ENCODE measurements around the gene PRKAB2.

Gene PRKAB2, protein sequence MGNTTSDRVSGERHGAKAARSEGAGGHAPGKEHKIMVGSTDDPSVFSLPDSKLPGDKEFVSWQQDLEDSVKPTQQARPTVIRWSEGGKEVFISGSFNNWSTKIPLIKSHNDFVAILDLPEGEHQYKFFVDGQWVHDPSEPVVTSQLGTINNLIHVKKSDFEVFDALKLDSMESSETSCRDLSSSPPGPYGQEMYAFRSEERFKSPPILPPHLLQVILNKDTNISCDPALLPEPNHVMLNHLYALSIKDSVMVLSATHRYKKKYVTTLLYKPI

DNA sequence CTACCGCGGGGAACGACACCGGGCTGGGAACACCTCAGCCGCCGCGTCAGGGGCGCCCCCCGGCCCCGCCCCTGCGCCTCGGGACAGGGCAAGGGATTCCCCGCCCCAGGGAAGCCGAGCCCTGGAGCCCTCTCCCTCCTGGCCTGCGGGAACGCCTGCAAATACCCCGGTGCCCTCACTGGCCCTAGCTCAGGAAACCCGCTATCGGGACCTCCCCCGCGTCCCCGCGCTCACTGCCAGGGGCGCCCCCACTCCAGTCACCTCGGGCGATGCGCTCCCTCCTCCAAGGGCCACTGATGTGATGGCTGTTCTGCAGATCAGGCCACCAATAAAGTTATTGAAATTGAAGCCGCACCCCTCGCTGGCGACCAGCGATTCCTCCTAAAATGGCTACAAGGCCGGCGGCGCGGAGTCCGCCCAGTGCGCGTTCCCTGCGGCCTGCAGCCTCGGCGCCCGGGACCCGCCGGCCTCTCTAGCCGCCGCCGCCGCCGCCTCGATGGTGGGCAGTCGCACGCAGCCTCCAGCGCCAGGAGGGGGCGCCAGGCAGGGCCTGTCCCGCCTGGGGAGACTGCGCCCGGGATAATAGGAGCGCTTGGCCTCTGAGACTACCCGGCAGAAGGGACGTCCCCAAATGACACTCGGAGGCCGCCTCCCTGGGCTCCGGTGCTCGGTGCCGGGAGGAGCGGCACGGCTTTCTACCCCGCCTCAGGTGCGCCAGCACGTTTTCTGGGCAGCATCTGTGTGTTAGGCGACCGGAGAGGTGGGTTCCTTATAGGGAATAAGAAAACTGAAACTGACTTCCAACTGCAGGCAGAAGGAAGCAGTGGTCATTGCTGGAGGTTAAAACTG is at the start of gene PRKAB2:
TSS of gene PRKAB2 (minus strand) at position 303 of the 849 bp plus-strand sequence. CDS start 326 bp downstream, outside the sequence.
- in situ Hi-C loops (cut with MboI; ENCODE audit: low sequenced_read_pairs, unreplicated experiment) = loop anchor here (10.0 kb wide), 1 partner anchor 52 kb away; the partner anchor contains the start of gene FMO5
- DNase-seq (ENCODE audit: low spot score) = peak; percentile 95
- TF ChIP-seq, protein P1, sequence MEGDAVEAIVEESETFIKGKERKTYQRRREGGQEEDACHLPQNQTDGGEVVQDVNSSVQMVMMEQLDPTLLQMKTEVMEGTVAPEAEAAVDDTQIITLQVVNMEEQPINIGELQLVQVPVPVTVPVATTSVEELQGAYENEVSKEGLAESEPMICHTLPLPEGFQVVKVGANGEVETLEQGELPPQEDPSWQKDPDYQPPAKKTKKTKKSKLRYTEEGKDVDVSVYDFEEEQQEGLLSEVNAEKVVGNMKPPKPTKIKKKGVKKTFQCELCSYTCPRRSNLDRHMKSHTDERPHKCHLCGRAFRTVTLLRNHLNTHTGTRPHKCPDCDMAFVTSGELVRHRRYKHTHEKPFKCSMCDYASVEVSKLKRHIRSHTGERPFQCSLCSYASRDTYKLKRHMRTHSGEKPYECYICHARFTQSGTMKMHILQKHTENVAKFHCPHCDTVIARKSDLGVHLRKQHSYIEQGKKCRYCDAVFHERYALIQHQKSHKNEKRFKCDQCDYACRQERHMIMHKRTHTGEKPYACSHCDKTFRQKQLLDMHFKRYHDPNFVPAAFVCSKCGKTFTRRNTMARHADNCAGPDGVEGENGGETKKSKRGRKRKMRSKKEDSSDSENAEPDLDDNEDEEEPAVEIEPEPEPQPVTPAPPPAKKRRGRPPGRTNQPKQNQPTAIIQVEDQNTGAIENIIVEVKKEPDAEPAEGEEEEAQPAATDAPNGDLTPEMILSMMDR (IDR thresholded peaks at IDR 0.05; ENCODE audit: borderline replicate concordance, control extremely low read depth, extremely low read depth, insufficient read depth, missing control alignments) = peak; percentile 99

DNA sequence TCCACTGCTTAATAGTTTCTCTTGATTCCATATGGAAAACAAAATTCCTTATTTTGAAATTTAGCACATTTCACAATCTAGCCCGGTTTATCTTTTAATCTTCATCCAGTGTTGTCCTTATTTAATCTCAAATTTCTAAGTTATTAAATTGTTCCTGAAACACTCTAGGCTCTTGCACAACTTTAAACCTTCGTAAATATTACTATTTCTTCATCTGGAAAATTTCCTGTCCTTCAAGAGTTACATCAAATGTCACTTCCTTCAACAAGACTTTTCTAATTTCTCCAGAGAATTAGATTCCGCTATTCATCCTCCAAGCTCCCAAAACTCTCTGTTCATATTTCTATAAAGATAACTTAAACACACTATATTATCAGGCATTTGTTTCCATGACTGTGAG is 46.3 kb upstream of the PRKAB2 start:
- TF ChIP-seq, protein P1 (IDR thresholded peaks at IDR 0.05; ENCODE audit: borderline replicate concordance, control extremely low read depth, extremely low read depth, insufficient read depth, missing control alignments) = no peak
- DNase-seq (ENCODE audit: low spot score) = no peak
- in situ Hi-C loops (cut with MboI; ENCODE audit: low sequenced_read_pairs, unreplicated experiment) = no loop called here

DNA sequence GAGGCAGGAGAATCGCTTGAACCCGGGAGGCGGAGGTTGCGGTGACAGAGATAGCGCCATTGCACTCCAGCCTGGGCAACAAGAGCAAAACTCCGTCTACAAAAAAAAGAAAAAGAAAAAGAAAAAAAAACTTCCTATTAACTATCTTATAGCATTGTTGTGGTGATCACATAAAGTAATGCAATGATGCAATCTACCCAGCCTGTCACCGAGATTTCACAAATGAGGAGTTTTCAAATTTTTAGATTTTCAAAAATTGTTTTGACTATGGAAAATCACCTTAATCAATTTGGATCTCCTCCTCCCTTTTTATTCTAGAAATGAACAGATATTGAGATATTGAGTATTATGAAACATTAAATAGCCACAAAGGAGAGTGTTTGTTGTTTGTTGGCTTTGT is 44.9 kb upstream of the PRKAB2 start:
- in situ Hi-C loops (cut with MboI; ENCODE audit: low sequenced_read_pairs, unreplicated experiment) = no loop called here
- no peak for DNase-seq (ENCODE audit: low spot score)
- TF ChIP-seq, protein P1 (IDR thresholded peaks at IDR 0.05; ENCODE audit: borderline replicate concordance, control extremely low read depth, extremely low read depth, insufficient read depth, missing control alignments) = no peak

DNA sequence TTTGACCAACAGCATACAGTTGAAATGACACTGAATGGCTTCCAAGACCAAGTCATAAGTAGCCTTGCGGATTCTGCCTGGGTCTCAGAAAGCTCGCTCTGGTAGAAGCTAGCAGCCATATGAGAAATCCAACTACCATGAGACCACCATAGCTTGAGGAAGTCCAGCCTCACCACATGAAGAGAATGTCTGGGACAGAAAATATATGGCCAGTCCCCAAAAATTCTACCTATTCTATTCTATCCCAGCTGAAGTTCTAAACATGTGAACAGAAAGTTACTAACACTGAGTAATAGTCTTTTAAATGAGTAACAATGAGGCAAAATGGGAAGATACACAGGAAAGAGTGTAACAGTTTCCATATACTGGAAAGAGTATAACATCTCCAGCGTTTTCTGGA is 43.9 kb upstream of the PRKAB2 start:
- TF ChIP-seq, protein P1 (IDR thresholded peaks at IDR 0.05; ENCODE audit: borderline replicate concordance, control extremely low read depth, extremely low read depth, insufficient read depth, missing control alignments) = no peak
- no peak for DNase-seq (ENCODE audit: low spot score)
- in situ Hi-C loops (cut with MboI; ENCODE audit: low sequenced_read_pairs, unreplicated experiment) = no loop called here

DNA sequence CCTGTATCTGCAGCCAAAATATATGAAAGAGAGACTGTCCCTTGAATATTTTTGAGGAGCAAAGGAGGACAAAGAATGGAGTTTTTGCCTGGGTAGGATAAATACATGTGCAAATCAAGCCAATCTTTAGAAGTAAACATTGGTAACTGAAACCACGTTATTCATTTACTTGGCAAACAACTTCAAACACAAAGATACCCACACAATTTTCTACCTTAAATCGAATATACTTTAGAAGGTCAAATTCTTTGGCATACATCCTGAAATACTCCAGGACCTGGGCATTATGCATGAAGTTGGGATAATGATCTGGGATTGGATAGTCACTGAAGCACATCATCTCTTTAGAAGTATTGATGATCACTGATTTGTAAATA is 43.3 kb upstream of the PRKAB2 start:
- TF ChIP-seq, protein P1 (IDR thresholded peaks at IDR 0.05; ENCODE audit: borderline replicate concordance, control extremely low read depth, extremely low read depth, insufficient read depth, missing control alignments) = no peak
- in situ Hi-C loops (cut with MboI; ENCODE audit: low sequenced_read_pairs, unreplicated experiment) = no loop called here

DNA sequence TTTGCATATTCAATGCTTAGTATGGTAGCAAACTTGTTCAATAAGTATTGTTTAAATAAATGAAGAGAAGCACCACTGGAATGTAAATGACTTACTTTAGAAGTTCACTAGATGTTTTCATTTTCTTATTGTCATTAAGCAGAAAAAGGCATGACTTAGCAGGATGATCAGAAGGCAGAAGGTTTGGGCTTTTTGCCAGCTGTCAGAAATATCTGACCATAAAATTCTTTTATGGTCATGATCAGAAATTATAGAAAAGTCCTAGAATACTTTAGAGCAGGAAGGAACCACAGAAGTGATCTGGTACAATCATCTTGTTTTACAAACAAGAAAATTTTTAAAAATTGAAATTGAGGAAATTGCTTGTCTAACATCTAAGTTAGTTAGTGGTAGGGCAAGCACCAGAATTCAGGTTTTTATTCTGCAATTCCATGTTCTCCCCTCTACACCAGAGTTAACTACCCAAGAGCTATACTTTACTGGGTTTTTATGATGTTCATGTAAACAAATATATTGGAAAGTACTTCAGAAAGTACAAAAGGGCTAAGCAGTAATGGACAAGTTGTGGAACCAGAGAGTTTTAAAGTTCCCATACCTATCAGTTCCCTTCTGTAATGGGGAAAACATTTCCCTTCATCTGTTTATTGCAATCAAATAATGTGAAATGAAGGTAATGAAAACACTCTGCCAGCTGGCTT is 42.7 kb upstream of the PRKAB2 start:
- in situ Hi-C loops (cut with MboI; ENCODE audit: low sequenced_read_pairs, unreplicated experiment) = no loop called here
- TF ChIP-seq, protein P1 (IDR thresholded peaks at IDR 0.05; ENCODE audit: borderline replicate concordance, control extremely low read depth, extremely low read depth, insufficient read depth, missing control alignments) = no peak
- DNase-seq (ENCODE audit: low spot score) = no peak

More for the DNA sequence above, 43.3 kb upstream of the PRKAB2 start:
- DNase-seq (ENCODE audit: low spot score) = no peak
